MM.1S (cell line): ENCODE data around the gene KCNH1.

Source experiments
- CTCF ChIP-seq: fragments of 300-600 bp; sonication (generic); IDR thresholded peaks from 2 replicates; pipeline ENCODE4 v1.5.1; 2016; ENCODE audit warnings: antibody characterized with exemption, low read length, mixed read lengths
- EZH2 ChIP-seq: fragments of 300-600 bp; sonication (generic); optimal IDR thresholded peaks from 2 replicates; pipeline ENCODE3; 2017; ENCODE audit warnings: low read depth, mild to moderate bottlenecking, antibody characterized with exemption, low read length, mixed read lengths
- EZH2phosphoT487 ChIP-seq: fragments of 300-600 bp; sonication (generic); IDR thresholded peaks from 2 replicates; pipeline ENCODE4 v1.6.1; 2018; ENCODE audit warnings: antibody characterized with exemption, low read length

GRCh38 chr1:210751911-210752310, 382.0 kb downstream of the KCNH1 start:
- TF ChIP-seq EZH2 (no peak), EZH2phosphoT487 (no peak), CTCF (no peak)
